ENCODE measurements around the gene KSR1.

DNA sequence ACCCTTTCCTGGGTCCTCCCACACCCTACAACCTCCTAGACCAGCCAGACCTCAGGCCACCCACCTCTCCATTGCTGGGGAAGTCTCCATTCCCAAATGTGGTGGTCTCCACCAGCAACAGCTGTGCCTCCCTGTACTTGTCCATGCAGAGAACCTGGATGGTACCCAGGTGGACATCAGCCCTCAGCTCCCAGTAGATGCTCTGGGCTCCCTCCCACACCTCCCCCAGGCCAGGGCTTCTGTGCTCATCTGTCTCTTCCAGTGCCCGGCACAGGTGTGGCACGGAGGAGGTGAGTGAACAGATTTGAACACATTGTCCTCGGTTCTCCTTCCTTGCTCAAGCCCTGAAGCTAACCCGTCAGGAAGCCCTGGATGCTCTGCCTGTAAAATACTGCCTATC is 209.3 kb downstream of the KSR1 start:
- no peak for TF ChIP-seq CTCF (IDR thresholded peaks at IDR 0.05)
- TF ChIP-seq POLR2A (IDR thresholded peaks at IDR 0.05), result no peak
- no peak for TF ChIP-seq POLR2AphosphoS5 (IDR thresholded peaks at IDR 0.05)
